ENCODE measurements around the gene DSE.
A peak's percentile ranks its signal among the peaks of the same experiment; 100 is the strongest.

DSE gene

GRCh38 chr6:116362276-116362675 is 8.5 kb upstream of the DSE start:
- no peak for DNase-seq (ENCODE audit: low read depth)

GRCh38 chr6:116363759-116364158 is 7.0 kb upstream of the DSE start:
- peak; percentile 4 for DNase-seq (ENCODE audit: low read depth)

GRCh38 chr6:116364321-116364720 is 6.4 kb upstream of the DSE start:
- no peak for DNase-seq (ENCODE audit: low read depth)

GRCh38 chr6:116365743-116366142 is 5.0 kb upstream of the DSE start:
- DNase-seq (ENCODE audit: low read depth), result no peak

- DNase-seq (ENCODE audit: low read depth), result no peak
Measured at GRCh38 chr6:116366740-116367275, 3.9 kb upstream of the DSE start.

GRCh38 chr6:116369540-116369939 is 1.2 kb upstream of the DSE start:
- no peak for DNase-seq (ENCODE audit: low read depth)

GRCh38 chr6:116369964-116370759 is 585 bp upstream of the DSE start:
- no peak for DNase-seq (ENCODE audit: low read depth)

GRCh38 chr6:116371120-116371917 is 572 bp downstream of the DSE start:
- peak; percentile 90 for DNase-seq (ENCODE audit: low read depth)

- DNase-seq (ENCODE audit: low read depth), result no peak
Measured at GRCh38 chr6:116371918-116372209, 1.1 kb downstream of the DSE start.

- no peak for DNase-seq (ENCODE audit: low read depth)
Measured at GRCh38 chr6:116373300-116373699, 2.6 kb downstream of the DSE start.

- DNase-seq (ENCODE audit: low read depth), result no peak
Measured at GRCh38 chr6:116373940-116374339, 3.2 kb downstream of the DSE start.

GRCh38 chr6:116374586-116374985 is 3.8 kb downstream of the DSE start:
- no peak for DNase-seq (ENCODE audit: low read depth)

- DNase-seq (ENCODE audit: low read depth), result no peak
Measured at GRCh38 chr6:116375262-116375661, 4.5 kb downstream of the DSE start.

- no peak for DNase-seq (ENCODE audit: low read depth)
Measured at GRCh38 chr6:116376149-116376548, 5.4 kb downstream of the DSE start.

- DNase-seq (ENCODE audit: low read depth), result no peak
Measured at GRCh38 chr6:116379764-116380163, 9.0 kb downstream of the DSE start.

- no peak for DNase-seq (ENCODE audit: low read depth)
Measured at GRCh38 chr6:116380346-116380745, 9.6 kb downstream of the DSE start.

GRCh38 chr6:116381000-116381399 is 10.3 kb downstream of the DSE start:
- DNase-seq (ENCODE audit: low read depth), result no peak

- no peak for DNase-seq (ENCODE audit: low read depth)
Measured at GRCh38 chr6:116382587-116382986, 11.8 kb downstream of the DSE start.

GRCh38 chr6:116384727-116385458 is 14.1 kb downstream of the DSE start:
- DNase-seq (ENCODE audit: low read depth), result no peak

- peak; percentile 20 for DNase-seq (ENCODE audit: low read depth)
Measured at GRCh38 chr6:116385459-116385802, 14.7 kb downstream of the DSE start.

- no peak for DNase-seq (ENCODE audit: low read depth)
Measured at GRCh38 chr6:116385921-116386320, 15.2 kb downstream of the DSE start.

- peak; percentile 30 for DNase-seq (ENCODE audit: low read depth)
Measured at GRCh38 chr6:116386581-116387299, 16.0 kb downstream of the DSE start.
